ENCODE data around the gene ZDHHC24. TPM values are rescaled to one million over a fixed set of nuclear protein-coding genes. Genes with fewer than 3 reads are reported as not detected.

ZDHHC24 gene
- total RNA-seq, 1 experiment from 2014 or later = 14.8 TPM

- Histone ChIP-seq H3K36me3 (replicated peaks; ENCODE audit: control insufficient read depth, insufficient read depth, low read length) (peaks cover 2% of the 10 kb centered on the region; the same call in 1 of the 2 replicates), H3K4me3 (ENCODE audit: insufficient read depth, low read depth, low read length) (peak overlapping the region; percentile 60), H3K27me3 (ENCODE audit: control insufficient read depth, insufficient read depth, low read length) (no peaks in the 10 kb centered on the region)
- DNase-seq = peak; percentile 55
These were observed 34.9 kb downstream of the ZDHHC24 start for GRCh38 chr11:66510990-66511339.

- Histone ChIP-seq H3K27me3 (ENCODE audit: control insufficient read depth, insufficient read depth, low read length) (no peaks in the 10 kb centered on the region), H3K4me3 (ENCODE audit: insufficient read depth, low read depth, low read length) (peak within 1 kb of the TSS; percentile 60), H3K36me3 (replicated peaks; ENCODE audit: control insufficient read depth, insufficient read depth, low read length) (peaks cover 2% of the 10 kb centered on the region; the same call in 1 of the 2 replicates)
- DNase-seq = peak; percentile 96
These were observed 35.4 kb downstream of the ZDHHC24 start, which contains the start of gene BBS1 for GRCh38 chr11:66510271-66510989. Gene BBS1 (plus strand): TSS chr11:66510635. CDS start chr11:66510660, 25 bp downstream.

DNA sequence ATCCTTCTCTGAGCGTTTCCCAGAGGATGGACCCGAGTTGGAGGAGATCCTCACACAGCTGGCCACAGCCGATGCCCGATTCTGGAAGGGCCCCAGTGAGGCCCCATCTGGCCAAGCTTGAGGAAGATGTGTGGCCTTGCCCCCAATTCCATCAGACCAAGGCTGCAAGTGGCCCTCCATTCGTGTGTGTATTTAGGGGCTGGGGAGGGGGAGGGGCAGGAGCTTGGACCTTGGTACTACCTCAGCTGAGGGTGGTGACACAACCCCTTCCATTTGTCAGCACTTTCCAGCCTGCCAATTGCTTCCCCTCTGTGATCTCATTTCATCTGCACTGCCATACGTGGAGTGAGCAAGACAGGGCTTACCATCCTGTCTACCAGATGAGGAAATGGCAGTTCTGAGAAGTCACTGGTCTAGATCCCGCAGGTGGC is 36.7 kb downstream of the ZDHHC24 start:
- Histone ChIP-seq H3K27me3 (ENCODE audit: control insufficient read depth, insufficient read depth, low read length) (no peaks in the 10 kb centered on the region), H3K36me3 (replicated peaks; ENCODE audit: control insufficient read depth, insufficient read depth, low read length) (peaks cover 4% of the 10 kb centered on the region), H3K4me3 (ENCODE audit: insufficient read depth, low read depth, low read length) (no peak overlapping the region)
- no peak for DNase-seq

GRCh38 chr11:66505276-66505816 is 40.5 kb downstream of the ZDHHC24 start:
- Histone ChIP-seq H3K4me3 (ENCODE audit: insufficient read depth, low read depth, low read length) (no peak overlapping the region), H3K27me3 (ENCODE audit: control insufficient read depth, insufficient read depth, low read length) (no peaks in the 10 kb centered on the region), H3K36me3 (replicated peaks; ENCODE audit: control insufficient read depth, insufficient read depth, low read length) (peaks cover 4% of the 10 kb centered on the region)
- DNase-seq = no peak

DNA sequence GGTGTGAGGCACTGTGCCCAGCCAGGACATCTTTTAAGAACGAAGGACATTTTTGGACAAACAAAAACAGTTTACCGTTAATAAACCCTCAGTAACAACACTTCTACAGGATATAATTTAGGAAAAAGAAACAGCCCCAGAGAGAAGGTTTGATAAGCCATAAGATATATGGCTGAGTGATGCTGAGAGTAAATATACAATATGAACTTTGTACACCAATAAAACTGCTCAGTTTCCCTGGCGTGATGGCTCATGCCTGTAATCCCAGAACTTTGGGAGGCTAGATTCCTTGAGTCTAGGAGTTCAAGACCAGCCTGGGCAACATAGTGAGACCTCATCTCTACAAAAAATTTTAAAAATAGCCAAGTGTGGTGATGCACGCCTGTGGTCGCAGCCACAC is 47.3 kb downstream of the ZDHHC24 start:
- Histone ChIP-seq H3K27me3 (ENCODE audit: control insufficient read depth, insufficient read depth, low read length) (no peaks in the 10 kb centered on the region), H3K36me3 (replicated peaks; ENCODE audit: control insufficient read depth, insufficient read depth, low read length) (peaks cover 6% of the 10 kb centered on the region), H3K4me3 (ENCODE audit: insufficient read depth, low read depth, low read length) (no peak overlapping the region)
- DNase-seq = no peak

DNA sequence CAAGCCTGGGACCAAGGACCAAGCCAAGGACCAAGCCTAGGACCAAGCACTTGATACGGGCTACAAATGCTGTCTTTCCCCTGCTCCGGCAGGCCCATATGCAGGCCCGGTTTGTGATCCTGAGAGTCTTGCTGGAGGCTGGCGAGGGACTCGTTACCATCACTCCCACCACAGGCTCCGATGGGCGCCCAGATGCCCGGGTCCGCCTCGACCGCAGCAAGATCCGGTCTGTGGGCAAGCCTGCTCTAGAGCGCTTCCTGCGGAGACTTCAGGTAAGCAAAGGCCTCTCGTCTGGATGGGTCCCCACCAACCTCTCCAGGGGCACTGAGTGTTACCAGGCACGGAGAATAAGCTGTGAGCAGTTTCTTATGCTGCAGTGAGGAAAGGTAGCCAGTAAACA is 48.6 kb downstream of the ZDHHC24 start:
- Histone ChIP-seq H3K36me3 (replicated peaks; ENCODE audit: control insufficient read depth, insufficient read depth, low read length) (peaks cover 8% of the 10 kb centered on the region), H3K27me3 (ENCODE audit: control insufficient read depth, insufficient read depth, low read length) (no peaks in the 10 kb centered on the region), H3K4me3 (ENCODE audit: insufficient read depth, low read depth, low read length) (no peak overlapping the region)
- peak; percentile 32 for DNase-seq

GRCh38 chr11:66495401-66495854 is 50.4 kb downstream of the ZDHHC24 start:
- no peaks in the 10 kb centered on the region for H3K27me3 ChIP-seq (ENCODE audit: control insufficient read depth, insufficient read depth, low read length)
- H3K36me3 ChIP-seq (replicated peaks; ENCODE audit: control insufficient read depth, insufficient read depth, low read length) = peaks cover 10% of the 10 kb centered on the region
- H3K4me3 ChIP-seq (ENCODE audit: insufficient read depth, low read depth, low read length) = no peak overlapping the region
- peak; percentile 68 for DNase-seq

GRCh38 chr11:66494935-66495334 is 50.9 kb downstream of the ZDHHC24 start:
- Histone ChIP-seq H3K27me3 (ENCODE audit: control insufficient read depth, insufficient read depth, low read length) (no peaks in the 10 kb centered on the region), H3K4me3 (ENCODE audit: insufficient read depth, low read depth, low read length) (no peak overlapping the region), H3K36me3 (replicated peaks; ENCODE audit: control insufficient read depth, insufficient read depth, low read length) (peaks cover 10% of the 10 kb centered on the region)
- peak; percentile 83 for DNase-seq

DNA sequence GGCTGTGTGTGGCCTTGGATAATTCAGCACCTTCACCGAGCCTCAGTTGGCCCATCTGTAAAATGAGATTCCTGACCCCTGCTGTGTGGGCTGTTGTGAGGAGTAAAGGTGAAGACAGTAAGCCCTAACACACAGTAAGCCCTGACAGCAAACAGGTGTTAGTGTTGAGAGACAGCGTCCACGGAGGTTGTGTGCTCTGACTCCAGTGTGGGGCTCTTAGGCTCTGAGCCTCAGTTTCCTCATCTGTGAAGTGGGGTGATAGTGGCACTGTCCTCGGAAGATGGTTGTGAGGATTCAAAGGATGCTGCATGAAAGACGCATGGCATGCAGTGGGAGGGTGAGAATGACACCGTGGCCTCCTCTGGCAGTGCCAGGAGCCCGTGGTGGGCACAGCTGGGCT is 51.4 kb downstream of the ZDHHC24 start:
- Histone ChIP-seq H3K4me3 (ENCODE audit: insufficient read depth, low read depth, low read length) (no peak overlapping the region), H3K27me3 (ENCODE audit: control insufficient read depth, insufficient read depth, low read length) (no peaks in the 10 kb centered on the region), H3K36me3 (replicated peaks; ENCODE audit: control insufficient read depth, insufficient read depth, low read length) (peaks cover 12% of the 10 kb centered on the region)
- no peak for DNase-seq

- peaks cover 14% of the 10 kb centered on the region for H3K36me3 ChIP-seq (replicated peaks; ENCODE audit: control insufficient read depth, insufficient read depth, low read length)
- DNase-seq = peak; percentile 22
- H3K27me3 ChIP-seq (ENCODE audit: control insufficient read depth, insufficient read depth, low read length) = no peaks in the 10 kb centered on the region
- H3K4me3 ChIP-seq (ENCODE audit: insufficient read depth, low read depth, low read length) = no peak overlapping the region
These were observed 52.7 kb downstream of the ZDHHC24 start for GRCh38 chr11:66493130-66493529.

DNA sequence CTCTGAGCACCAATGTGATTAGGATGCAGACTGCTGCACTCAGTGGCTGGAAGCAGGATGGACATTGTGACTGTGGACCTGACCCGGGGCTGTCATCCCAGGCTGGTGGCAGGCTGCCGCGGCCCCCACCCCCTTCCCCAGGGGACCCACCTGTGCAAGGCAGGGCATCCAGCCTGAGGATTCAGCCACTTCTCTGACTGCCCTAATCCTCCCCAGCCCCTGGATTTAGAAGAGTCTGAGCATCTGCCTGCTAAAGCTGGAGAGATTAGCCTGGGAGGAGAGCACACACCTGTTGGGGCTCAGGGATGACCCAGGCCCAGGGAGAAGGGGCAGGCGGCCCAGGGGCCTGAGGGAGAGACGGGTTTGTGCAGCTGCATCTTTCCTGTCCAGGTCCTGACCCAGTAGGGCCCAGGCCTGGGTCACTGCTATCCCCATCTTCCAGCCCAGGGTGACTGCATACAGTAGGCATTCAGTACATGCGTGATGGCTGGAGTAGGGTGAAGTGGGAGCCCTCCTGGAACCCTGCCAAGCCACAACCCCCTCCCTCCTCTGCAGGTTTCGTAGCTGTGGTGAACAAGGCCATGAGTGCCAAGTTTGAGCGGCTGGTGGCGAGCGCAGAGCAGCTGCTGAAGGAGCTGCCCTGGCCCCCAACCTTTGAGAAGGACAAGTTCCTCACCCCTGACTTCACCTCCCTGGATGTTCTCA is 53.5 kb downstream of the ZDHHC24 start:
- DNase-seq = peak; percentile 59
- no peaks in the 10 kb centered on the region for H3K27me3 ChIP-seq (ENCODE audit: control insufficient read depth, insufficient read depth, low read length)
- peaks cover 19% of the 10 kb centered on the region for H3K36me3 ChIP-seq (replicated peaks; ENCODE audit: control insufficient read depth, insufficient read depth, low read length)
- no peak overlapping the region for H3K4me3 ChIP-seq (ENCODE audit: insufficient read depth, low read depth, low read length)

- Histone ChIP-seq H3K27me3 (ENCODE audit: control insufficient read depth, insufficient read depth, low read length) (no peaks in the 10 kb centered on the region), H3K36me3 (replicated peaks; ENCODE audit: control insufficient read depth, insufficient read depth, low read length) (peaks cover 15% of the 10 kb centered on the region), H3K4me3 (ENCODE audit: insufficient read depth, low read depth, low read length) (no peak overlapping the region)
- DNase-seq = peak; percentile 94
These were observed 54.4 kb downstream of the ZDHHC24 start for GRCh38 chr11:66491315-66491935.

DNA sequence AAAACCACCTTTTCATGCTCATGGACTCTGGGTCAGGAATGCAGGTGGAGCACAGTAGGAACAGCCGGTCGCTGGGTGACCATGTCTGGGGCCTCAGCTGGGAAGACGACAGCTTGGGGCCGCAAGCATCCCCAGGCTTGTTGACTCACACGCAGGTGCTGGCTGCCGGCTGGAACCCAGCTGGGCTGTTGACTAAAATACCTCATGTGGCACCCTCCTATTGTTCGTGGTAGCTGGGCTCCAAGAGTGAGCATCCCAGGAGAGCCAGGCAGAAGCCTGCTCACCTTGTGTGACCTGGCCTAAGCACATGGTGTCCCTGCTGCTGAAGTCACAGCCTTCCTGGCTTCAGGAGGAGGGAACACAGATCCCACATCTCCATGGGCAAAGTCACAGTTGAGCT is 56.2 kb downstream of the ZDHHC24 start:
- peak; percentile 35 for DNase-seq
- H3K27me3 ChIP-seq (ENCODE audit: control insufficient read depth, insufficient read depth, low read length) = no peaks in the 10 kb centered on the region
- H3K36me3 ChIP-seq (replicated peaks; ENCODE audit: control insufficient read depth, insufficient read depth, low read length) = peaks cover 15% of the 10 kb centered on the region
- H3K4me3 ChIP-seq (ENCODE audit: insufficient read depth, low read depth, low read length) = no peak overlapping the region

DNA sequence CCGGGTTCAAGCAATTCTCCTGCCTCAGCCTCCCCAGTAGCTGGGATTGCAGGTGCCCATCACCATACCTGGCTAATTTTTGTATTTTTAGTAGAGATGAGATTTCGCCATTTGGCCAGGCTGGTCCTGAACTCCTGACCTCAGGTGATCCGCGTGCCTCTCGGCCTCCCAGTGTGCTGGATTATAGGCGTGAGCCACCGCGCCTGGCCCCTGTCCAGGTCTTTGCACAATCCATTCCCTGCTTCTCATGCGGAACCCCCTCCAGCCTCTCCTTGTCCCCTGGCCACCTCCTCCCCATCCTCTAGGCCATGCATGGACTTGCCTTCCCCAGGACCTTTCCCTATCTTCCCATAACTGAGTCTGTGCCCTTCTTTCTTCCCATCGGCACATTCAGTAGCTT is 56.9 kb downstream of the ZDHHC24 start:
- Histone ChIP-seq H3K27me3 (ENCODE audit: control insufficient read depth, insufficient read depth, low read length) (no peaks in the 10 kb centered on the region), H3K36me3 (replicated peaks; ENCODE audit: control insufficient read depth, insufficient read depth, low read length) (peaks cover 16% of the 10 kb centered on the region), H3K4me3 (ENCODE audit: insufficient read depth, low read depth, low read length) (no peak overlapping the region)
- no peak for DNase-seq
